Natural killer cell (primary cell): ENCODE data around the gene DOCK4. TPM values are rescaled to one million over a fixed set of nuclear protein-coding genes. Genes with fewer than 3 reads are reported as not detected.

ENCODE experiments used
- ATAC-seq, 3 donors: fragments of 150-1000 bp in 2 of 3; fragments of 200-7000 bp in 1 of 3; cut with Tn5 transposase; 1 replicate in 1 of 3; 2 replicates in 2 of 3; pipeline ENCODE4 v1.10.0; 2021; ENCODE audit warnings: mild to moderate bottlenecking in 2 of 3, moderate library complexity in 2 of 3
- DNase-seq, 2 donors: peaks; one replicate each; pipeline versions ENCODE4 v3.0.0 to v3.0.0-alpha.2; 2013 to 2021; ENCODE audit warnings: mixed read lengths in 1 of 2
- H3K27ac ChIP-seq: one replicate; pipeline ENCODE4 v1.5.1; 2013; ENCODE audit warnings: mild to moderate bottlenecking, low read length
- H3K27me3 ChIP-seq: one replicate; pipeline ENCODE4 v1.6.1; 2013; ENCODE audit warnings: low read length; ENCODE audit not compliant: control insufficient read depth, insufficient read depth
- H3K36me3 ChIP-seq: one replicate; pipeline ENCODE4 v1.6.1; 2013; ENCODE audit warnings: low read length; ENCODE audit not compliant: control insufficient read depth, insufficient read depth
- H3K4me1 ChIP-seq: one replicate; pipeline ENCODE4 v1.6.1; 2013; ENCODE audit warnings: low read length; ENCODE audit not compliant: control insufficient read depth, insufficient read depth
- H3K4me3 ChIP-seq: one replicate; pipeline ENCODE4 v1.5.1; 2013; ENCODE audit warnings: low read length
- H3K9me3 ChIP-seq: one replicate; pipeline ENCODE4 v1.6.1; 2013; ENCODE audit warnings: low read length; ENCODE audit not compliant: control insufficient read depth, insufficient read depth
- H3K27ac Mint-ChIP-seq, 2 donors: one replicate each; pipeline ENCODE4 v1.8.0; 2022; ENCODE audit warnings: mild to moderate bottlenecking in 2 of 2, mixed read lengths in 2 of 2, moderate library complexity in 1 of 2
- H3K27me3 Mint-ChIP-seq, 2 donors: one replicate each; pipeline ENCODE4 v1.8.0; 2022; ENCODE audit warnings: low read depth in 2 of 2, mixed read lengths in 2 of 2
- H3K36me3 Mint-ChIP-seq: one replicate; pipeline ENCODE4 v1.8.0; 2022; ENCODE audit warnings: mixed read lengths
- H3K4me1 Mint-ChIP-seq, 2 donors: one replicate each; pipeline ENCODE4 v1.8.0; 2022; ENCODE audit warnings: mixed read lengths in 2 of 2
- H3K4me3 Mint-ChIP-seq: one replicate; pipeline ENCODE4 v1.8.0; 2022; ENCODE audit warnings: mild to moderate bottlenecking, moderate library complexity, mixed read lengths
- H3K9me3 Mint-ChIP-seq, 2 donors: one replicate each; pipeline ENCODE4 v1.8.0; 2022; ENCODE audit warnings: mixed read lengths in 2 of 2
- CTCF ChIP-seq: fragments of 200-600 bp; IDR thresholded peaks from one replicate; pipeline ENCODE4 v1.8.0; 2022; ENCODE audit warnings: antibody characterized with exemption
- WGBS: methylation state at CpG from one replicate; pipeline ENCODE4 v1.1.7; 2013; ENCODE audit warnings: missing lambda C conversion rate; ENCODE audit not compliant: insufficient coverage; 5-methylcytosine and 5-hydroxymethylcytosine counted together
- intact Hi-C: fragments of 100-400 bp; cut with micrococcal nuclease; formaldehyde crosslinking; loops from one replicate; pipeline ENCODE4 v1.14.2; 2022
- total RNA-seq, 4 donors: library from RNA; stranded (reverse); fragments of 120-200 nt in 1 of 4; gene quantifications; one replicate each; pipeline versions ENCODE4 v1.2.3 to v1.2.4, GENCODE V29; 2013 to 2022

The DOCK4 gene
- total RNA-seq, 3 donors from 2014 or later (not counting 1 experiment from before 2014, with no cell fraction given), result 0.61 to 2.4 (median 0.89) TPM

GRCh38 chr7:111953611-111954010, 252.6 kb downstream of the DOCK4 start:
- H3K9me3 Mint-ChIP-seq, result no peaks in the 10 kb centered on the region
- H3K9me3 ChIP-seq, result no peaks in the 10 kb centered on the region
- H3K36me3 Mint-ChIP-seq, result no peaks in the 10 kb centered on the region
- DNase-seq, result no peak
- no peaks in the 10 kb centered on the region for H3K4me1 Mint-ChIP-seq
- no peak overlapping the region for H3K27ac Mint-ChIP-seq
- WGBS, result 0% methylated on average over 1 of the region's 1 CpG
- H3K27ac ChIP-seq, result no peak overlapping the region
- H3K4me3 ChIP-seq, result no peak overlapping the region
- H3K36me3 ChIP-seq, result no peaks in the 10 kb centered on the region
- H3K4me3 Mint-ChIP-seq, result no peak overlapping the region
- no peaks in the 10 kb centered on the region for H3K27me3 Mint-ChIP-seq
- no peaks in the 10 kb centered on the region for H3K4me1 ChIP-seq
- TF ChIP-seq CTCF, result no peak
- intact Hi-C loops, result no loop called here
- no peak for ATAC-seq
- H3K27me3 ChIP-seq, result no peaks in the 10 kb centered on the region

GRCh38 chr7:111952783-111953182, 253.4 kb downstream of the DOCK4 start:
- Mint-ChIP-seq H3K36me3 (no peaks in the 10 kb centered on the region), H3K27me3 (no peaks in the 10 kb centered on the region), H3K9me3 (no peaks in the 10 kb centered on the region), H3K27ac (no peak overlapping the region), H3K4me3 (no peak overlapping the region), H3K4me1 (no peaks in the 10 kb centered on the region)
- Histone ChIP-seq H3K4me3 (no peak overlapping the region), H3K4me1 (no peaks in the 10 kb centered on the region), H3K36me3 (no peaks in the 10 kb centered on the region), H3K9me3 (no peaks in the 10 kb centered on the region), H3K27me3 (no peaks in the 10 kb centered on the region), H3K27ac (no peak overlapping the region)
- intact Hi-C loops, result no loop called here
- no peak for TF ChIP-seq CTCF
- 86% methylated on average over 4 of the region's 4 CpGs for WGBS
- ATAC-seq, result no peak
- DNase-seq, result no peak

- intact Hi-C loops, result no loop called here
- H3K4me1 Mint-ChIP-seq, result no peaks in the 10 kb centered on the region
- H3K9me3 Mint-ChIP-seq, result peaks cover 0 to 2% of the 10 kb centered on the region in 2 donors
These were observed 255.1 kb downstream of the DOCK4 start for GRCh38 chr7:111951052-111951451.

More at GRCh38 chr7:111951052-111951451, 255.1 kb downstream of the DOCK4 start:
- DNase-seq (no peak), ATAC-seq (no peak)
- Mint-ChIP-seq H3K36me3 (no peaks in the 10 kb centered on the region), H3K27ac (no peak overlapping the region), H3K27me3 (no peaks in the 10 kb centered on the region), H3K4me3 (no peak overlapping the region)
- H3K27ac ChIP-seq, result no peak overlapping the region
- TF ChIP-seq CTCF, result no peak
- no peaks in the 10 kb centered on the region for H3K9me3 ChIP-seq
- no peaks in the 10 kb centered on the region for H3K36me3 ChIP-seq
- no peaks in the 10 kb centered on the region for H3K27me3 ChIP-seq
- no peaks in the 10 kb centered on the region for H3K4me1 ChIP-seq
- H3K4me3 ChIP-seq, result no peak overlapping the region
